ENCODE results near the gene ERFE. TPM values are rescaled to one million over a fixed set of nuclear protein-coding genes. Genes with fewer than 3 reads are reported as not detected.

ERFE gene
- total RNA-seq, 1 experiment from 2014 or later: 9.7 TPM

GRCh38 chr2:238117199-238118154 lies 41.3 kb upstream of the ERFE start:
- Histone ChIP-seq H3K4me3 (no peak overlapping the region), H3K9me2 (ENCODE audit: insufficient read depth) (no peaks in the 10 kb centered on the region), H3F3A (ENCODE audit: insufficient read depth, low read depth) (peaks cover 5% of the 10 kb centered on the region; the same call in 1 of the 2 replicates), H3K4me1 (replicated peaks; ENCODE audit: insufficient read depth) (0 out of 2 replicates have a peak, but pooled peaks cover 4% of the 10 kb centered on the region), H3K4me2 (no peak overlapping the region), H3K27ac (no peak overlapping the region), H3K79me2 (ENCODE audit: low read depth) (no peaks in the 10 kb centered on the region), H3K36me3 (ENCODE audit: low read depth) (no peaks in the 10 kb centered on the region), H2AFZ (no peak overlapping the region), H3K9me3 (ENCODE audit: insufficient read depth, low read depth) (peaks cover 5% of the 10 kb centered on the region; the same call in 1 of the 2 replicates), H3K27me3 (ENCODE audit: insufficient read depth, low read depth) (peaks cover 62% of the 10 kb centered on the region), H4K20me1 (ENCODE audit: insufficient read depth) (no peaks in the 10 kb centered on the region)
- CTCF ChIA-PET: no interaction called here
- no TSS peak for BruUV-seq (replicated peaks)
- intact Hi-C loops (cut with micrococcal nuclease; ENCODE audit: unreplicated experiment): no loop called here
- DNase-seq: peak; percentile 46 to 79
- POLR2A ChIA-PET (ENCODE audit: unreplicated experiment): no interaction called here
- TF ChIP-seq EZH2 (IDR thresholded peaks at IDR 0.05; ENCODE audit: low read depth): no peak
- no peak for TF ChIP-seq CTCF (conservative IDR thresholded peaks at IDR 0.05)

- H3K4me1 ChIP-seq (replicated peaks; ENCODE audit: insufficient read depth): 0 out of 2 replicates have a peak, but pooled peaks cover 4% of the 10 kb centered on the region
- no peaks in the 10 kb centered on the region for H3K9me2 ChIP-seq (ENCODE audit: insufficient read depth)
- TF ChIP-seq CTCF (conservative IDR thresholded peaks at IDR 0.05) (no peak), EZH2 (IDR thresholded peaks at IDR 0.05; ENCODE audit: low read depth) (no peak)
- H3K9me3 ChIP-seq (ENCODE audit: insufficient read depth, low read depth): no peaks in the 10 kb centered on the region
- H3K4me3 ChIP-seq: no peak overlapping the region
- peaks cover 78% of the 10 kb centered on the region for H3K27me3 ChIP-seq (ENCODE audit: insufficient read depth, low read depth)
- no peaks in the 10 kb centered on the region for H3K79me2 ChIP-seq (ENCODE audit: low read depth)
- CTCF ChIA-PET: interaction anchor here (0.6 kb wide), 1 partner anchor 29 kb away, joined by 4 read pairs; no protein-coding TSS in a partner anchor
- H3F3A ChIP-seq (ENCODE audit: insufficient read depth, low read depth): peaks cover 5% of the 10 kb centered on the region; the same call in 1 of the 2 replicates
- H4K20me1 ChIP-seq (ENCODE audit: insufficient read depth): no peaks in the 10 kb centered on the region
- no peak overlapping the region for H3K27ac ChIP-seq
- intact Hi-C loops (cut with micrococcal nuclease; ENCODE audit: unreplicated experiment): no loop called here
- POLR2A ChIA-PET (ENCODE audit: unreplicated experiment): interaction anchor here (0.6 kb wide), 1 partner anchor 255 kb away, joined by 31 read pairs; no protein-coding TSS in a partner anchor
- H3K36me3 ChIP-seq (ENCODE audit: low read depth): no peaks in the 10 kb centered on the region
- BruUV-seq (replicated peaks): no TSS peak
- H3K4me2 ChIP-seq: no peak overlapping the region
- no peak for DNase-seq
- no peak overlapping the region for H2AFZ ChIP-seq
Measured at GRCh38 chr2:238119756-238120462, 38.9 kb upstream of the ERFE start.

- BruUV-seq (replicated peaks): no TSS peak
Measured at GRCh38 chr2:238120463-238121298, 38.1 kb upstream of the ERFE start.

More at GRCh38 chr2:238120463-238121298, 38.1 kb upstream of the ERFE start:
- Histone ChIP-seq H3K4me1 (replicated peaks; ENCODE audit: insufficient read depth) (0 out of 2 replicates have a peak, but pooled peaks cover 4% of the 10 kb centered on the region), H3K4me2 (no peak overlapping the region), H3K79me2 (ENCODE audit: low read depth) (no peaks in the 10 kb centered on the region), H3K36me3 (ENCODE audit: low read depth) (no peaks in the 10 kb centered on the region), H3K27me3 (ENCODE audit: insufficient read depth, low read depth) (peaks cover 75% of the 10 kb centered on the region), H3F3A (ENCODE audit: insufficient read depth, low read depth) (peaks cover 5% of the 10 kb centered on the region; the same call in 1 of the 2 replicates), H3K27ac (no peak overlapping the region), H4K20me1 (ENCODE audit: insufficient read depth) (no peaks in the 10 kb centered on the region), H3K9me2 (ENCODE audit: insufficient read depth) (no peaks in the 10 kb centered on the region), H3K4me3 (no peak overlapping the region), H2AFZ (no peak overlapping the region), H3K9me3 (ENCODE audit: insufficient read depth, low read depth) (no peaks in the 10 kb centered on the region)
- ChIA-PET POLR2A (ENCODE audit: unreplicated experiment) (no interaction called here), CTCF (no interaction called here)
- DNase-seq: peak; percentile 51 to 66
- TF ChIP-seq CTCF (conservative IDR thresholded peaks at IDR 0.05): no peak
- no peak for TF ChIP-seq EZH2 (IDR thresholded peaks at IDR 0.05; ENCODE audit: low read depth)
- intact Hi-C loops (cut with micrococcal nuclease; ENCODE audit: unreplicated experiment): no loop called here
